DMS153 treated with DMSO at 0.1 percent for 48 hours (cell line): ENCODE results near the gene VARS1.
A peak's percentile ranks its signal among the peaks of the same experiment; 100 is the strongest.
"Not testable (repeated sequence)": the region's sequence is repeated elsewhere in the genome, so short reads cannot be mapped to it uniquely, and the experiment has no call there.

Experiments
- DNase-seq: peaks from one replicate; lab custom pipeline; 2025; ENCODE audit not compliant: unreplicated experiment; lab: John Stamatoyannopoulos, UW

The VARS1 gene

GRCh38 chr6:31822036-31822821, 26.7 kb upstream of the VARS1 start:
- DNase-seq: peak; percentile 42

GRCh38 chr6:31821301-31822035, 25.9 kb upstream of the VARS1 start:
- DNase-seq: no peak

DNA sequence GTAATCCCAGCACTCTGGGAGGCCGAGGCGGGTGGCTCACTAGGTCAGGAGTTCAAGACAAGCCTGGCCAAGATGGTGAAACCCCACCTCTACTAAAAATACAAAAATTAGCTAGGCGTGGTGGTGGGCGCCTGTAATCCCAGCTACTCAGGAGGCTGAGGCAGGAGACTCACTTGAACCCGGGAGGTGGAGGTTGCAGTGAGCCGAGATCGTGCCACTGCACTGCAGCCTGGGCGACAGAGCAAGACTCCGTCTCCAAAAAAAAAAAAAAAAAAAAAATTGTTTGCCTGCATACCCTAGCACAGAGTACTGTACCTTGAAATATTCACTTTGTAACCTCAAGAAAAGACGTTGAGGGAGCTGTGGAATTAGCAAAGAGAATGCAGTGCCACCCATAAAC, 24.8 kb upstream of the VARS1 start:
- not testable (repeated sequence) for DNase-seq

DNA sequence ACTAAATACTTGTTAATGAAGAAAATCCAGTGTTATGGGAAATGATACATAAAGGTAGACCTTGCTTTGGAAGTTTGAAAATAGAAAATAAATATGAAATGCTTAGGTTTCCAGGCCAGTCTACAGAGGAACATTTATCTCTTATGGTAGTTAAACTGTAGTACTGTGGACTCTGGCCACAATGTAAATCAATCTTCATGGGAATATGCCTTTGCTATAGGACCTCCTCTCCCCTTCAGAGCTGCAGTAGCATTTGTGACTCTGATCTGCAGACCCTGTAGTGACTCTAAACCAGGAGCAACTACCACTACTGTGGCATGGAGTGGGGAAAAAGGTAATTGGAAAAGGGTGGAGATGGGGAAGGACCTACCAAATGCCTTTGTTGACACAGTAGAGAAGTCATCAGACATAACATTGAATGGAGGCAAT, 24.3 kb upstream of the VARS1 start:
- DNase-seq: no peak

- not testable (repeated sequence) for DNase-seq
Observed at GRCh38 chr6:31817929-31818511, 22.5 kb upstream of the VARS1 start.

- DNase-seq: not testable (repeated sequence)
Observed at GRCh38 chr6:31817133-31817928, 21.8 kb upstream of the VARS1 start.

GRCh38 chr6:31815025-31815838, 19.7 kb upstream of the VARS1 start, which contains the start of the genes HSPA1A and HSPA1L:
Gene HSPA1A, plus strand, starts transcription at chr6:31815543. Its CDS starts 214 bp downstream, at chr6:31815757.
Gene HSPA1L, minus strand, starts transcription at chr6:31815283. Its CDS starts 3,311 bp downstream, at chr6:31811972.
- DNase-seq: peak; percentile 89

DNA sequence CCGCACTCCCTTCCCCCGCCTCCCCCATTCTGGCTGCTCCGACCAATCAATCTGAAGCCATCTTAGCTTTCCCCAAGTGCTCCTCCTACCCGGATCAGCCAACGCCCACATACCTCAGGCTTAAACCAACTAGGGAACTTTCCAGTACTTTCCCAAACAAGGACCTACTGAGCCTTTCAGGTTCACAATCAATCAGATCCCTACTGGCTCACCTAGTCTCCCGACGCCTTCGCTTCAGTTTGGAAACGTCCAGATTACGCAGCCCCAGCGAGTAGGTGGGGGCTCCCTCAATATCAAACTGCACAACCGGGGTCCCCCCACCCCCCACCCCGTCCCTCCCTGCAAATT, 19.1 kb upstream of the VARS1 start:
- DNase-seq: peak; percentile 94

GRCh38 chr6:31813465-31813849, 17.9 kb upstream of the VARS1 start:
- DNase-seq: no peak

DNA sequence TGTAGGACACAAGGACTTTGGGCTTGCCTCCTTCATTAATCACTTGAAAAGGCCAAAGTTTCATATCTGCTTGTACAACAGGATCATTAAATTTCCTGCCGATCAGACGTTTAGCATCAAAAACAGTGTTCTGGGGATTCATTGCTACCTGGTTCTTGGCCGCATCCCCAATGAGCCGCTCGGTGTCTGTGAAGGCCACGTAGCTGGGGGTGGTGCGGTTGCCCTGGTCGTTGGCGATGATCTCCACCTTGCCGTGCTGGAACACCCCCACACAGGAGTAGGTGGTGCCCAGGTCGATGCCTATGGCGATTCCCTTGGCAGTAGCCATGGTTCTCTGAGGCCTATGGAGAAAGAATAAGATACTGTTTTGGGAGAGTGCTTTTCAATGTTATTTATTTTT, 16.1 kb upstream of the VARS1 start:
- DNase-seq: no peak

GRCh38 chr6:31808599-31808998, 13.0 kb upstream of the VARS1 start:
- DNase-seq: not testable (repeated sequence)

- DNase-seq: peak; percentile 93
Observed at GRCh38 chr6:31806470-31807272, 11.1 kb upstream of the VARS1 start, which contains the start of gene LSM2. Gene LSM2, minus strand, starts transcription at chr6:31806966. Its CDS starts 209 bp downstream, at chr6:31806757.

GRCh38 chr6:31805939-31806469, 10.5 kb upstream of the VARS1 start:
- DNase-seq: no peak

GRCh38 chr6:31801031-31801927, 5.7 kb upstream of the VARS1 start:
- DNase-seq: not testable (repeated sequence)

DNA sequence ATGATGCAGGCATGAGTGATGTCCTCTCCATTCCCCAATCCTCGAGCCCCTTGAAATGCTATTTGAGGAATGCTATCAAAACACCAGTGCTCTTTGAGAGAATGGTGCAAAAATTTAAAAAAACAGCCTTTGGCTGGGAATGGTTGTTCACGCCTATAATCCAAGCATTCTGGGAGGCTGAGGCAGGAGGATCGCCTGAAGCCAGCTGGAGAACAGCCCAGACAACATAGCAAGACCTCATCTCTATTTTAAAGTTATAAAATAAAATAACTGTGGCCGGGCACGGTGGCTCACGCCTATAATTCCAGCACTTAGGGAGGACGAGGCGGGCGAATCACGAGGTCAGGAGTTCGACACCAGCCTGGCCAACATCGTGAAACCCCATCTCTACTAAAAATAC, 4.2 kb upstream of the VARS1 start:
- DNase-seq: no peak

DNA sequence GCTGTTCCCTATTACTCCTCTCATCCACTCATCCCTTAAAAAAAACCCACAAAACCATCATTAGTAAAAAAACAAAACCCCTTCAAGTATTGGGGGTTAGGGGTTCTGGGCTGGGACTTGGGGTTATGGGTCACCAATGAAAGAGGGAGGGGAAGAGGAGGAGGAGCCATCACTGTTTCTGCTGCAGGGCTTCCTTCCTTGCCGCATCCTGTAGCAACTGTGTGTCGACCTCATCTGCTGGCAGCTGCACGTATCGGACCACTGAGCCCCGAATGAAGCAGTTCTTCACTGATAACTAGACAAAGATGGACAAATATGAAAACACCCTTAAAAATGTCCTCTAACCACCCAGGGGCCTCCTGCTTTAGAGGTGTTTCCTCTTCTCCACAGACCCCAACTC, 2.0 kb upstream of the VARS1 start:
- DNase-seq: no peak

GRCh38 chr6:31796993-31797385, 1.4 kb upstream of the VARS1 start:
- DNase-seq: no peak
